Coronary artery (tissue), 2 donors: ENCODE data around the gene TAOK2.

ENCODE experiments used
- DNase-seq: peaks from one replicate; pipeline ENCODE4 v3.0.0-alpha.2; 2017; ENCODE audit warnings: low spot score
- H3K27ac ChIP-seq, 2 donors: fragments of 200-600 bp; sonication (generic); one replicate each; pipeline ENCODE4 v1.5.1; 2016 to 2019
- H3K4me3 ChIP-seq: fragments of 200-600 bp; sonication (generic); 2 replicates; pipeline ENCODE4 v1.5.1; 2016; ENCODE audit warnings: mild to moderate bottlenecking, moderate library complexity
- TF ChIP-seq, protein P1 (sequence below): fragments of 200-600 bp; sonication (generic); IDR thresholded peaks from one replicate; pipeline ENCODE4 v1.5.1; 2019; ENCODE audit warnings: antibody characterized with exemption

TAOK2 gene

GRCh38 chr16:29993903-29994599 is 20.4 kb downstream of the TAOK2 start:
- peak overlapping the region; percentile 96 for H3K4me3 ChIP-seq
- TF ChIP-seq, protein P1, sequence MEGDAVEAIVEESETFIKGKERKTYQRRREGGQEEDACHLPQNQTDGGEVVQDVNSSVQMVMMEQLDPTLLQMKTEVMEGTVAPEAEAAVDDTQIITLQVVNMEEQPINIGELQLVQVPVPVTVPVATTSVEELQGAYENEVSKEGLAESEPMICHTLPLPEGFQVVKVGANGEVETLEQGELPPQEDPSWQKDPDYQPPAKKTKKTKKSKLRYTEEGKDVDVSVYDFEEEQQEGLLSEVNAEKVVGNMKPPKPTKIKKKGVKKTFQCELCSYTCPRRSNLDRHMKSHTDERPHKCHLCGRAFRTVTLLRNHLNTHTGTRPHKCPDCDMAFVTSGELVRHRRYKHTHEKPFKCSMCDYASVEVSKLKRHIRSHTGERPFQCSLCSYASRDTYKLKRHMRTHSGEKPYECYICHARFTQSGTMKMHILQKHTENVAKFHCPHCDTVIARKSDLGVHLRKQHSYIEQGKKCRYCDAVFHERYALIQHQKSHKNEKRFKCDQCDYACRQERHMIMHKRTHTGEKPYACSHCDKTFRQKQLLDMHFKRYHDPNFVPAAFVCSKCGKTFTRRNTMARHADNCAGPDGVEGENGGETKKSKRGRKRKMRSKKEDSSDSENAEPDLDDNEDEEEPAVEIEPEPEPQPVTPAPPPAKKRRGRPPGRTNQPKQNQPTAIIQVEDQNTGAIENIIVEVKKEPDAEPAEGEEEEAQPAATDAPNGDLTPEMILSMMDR: no peak
- no peak for DNase-seq
- H3K27ac ChIP-seq: no peak overlapping the region

DNA sequence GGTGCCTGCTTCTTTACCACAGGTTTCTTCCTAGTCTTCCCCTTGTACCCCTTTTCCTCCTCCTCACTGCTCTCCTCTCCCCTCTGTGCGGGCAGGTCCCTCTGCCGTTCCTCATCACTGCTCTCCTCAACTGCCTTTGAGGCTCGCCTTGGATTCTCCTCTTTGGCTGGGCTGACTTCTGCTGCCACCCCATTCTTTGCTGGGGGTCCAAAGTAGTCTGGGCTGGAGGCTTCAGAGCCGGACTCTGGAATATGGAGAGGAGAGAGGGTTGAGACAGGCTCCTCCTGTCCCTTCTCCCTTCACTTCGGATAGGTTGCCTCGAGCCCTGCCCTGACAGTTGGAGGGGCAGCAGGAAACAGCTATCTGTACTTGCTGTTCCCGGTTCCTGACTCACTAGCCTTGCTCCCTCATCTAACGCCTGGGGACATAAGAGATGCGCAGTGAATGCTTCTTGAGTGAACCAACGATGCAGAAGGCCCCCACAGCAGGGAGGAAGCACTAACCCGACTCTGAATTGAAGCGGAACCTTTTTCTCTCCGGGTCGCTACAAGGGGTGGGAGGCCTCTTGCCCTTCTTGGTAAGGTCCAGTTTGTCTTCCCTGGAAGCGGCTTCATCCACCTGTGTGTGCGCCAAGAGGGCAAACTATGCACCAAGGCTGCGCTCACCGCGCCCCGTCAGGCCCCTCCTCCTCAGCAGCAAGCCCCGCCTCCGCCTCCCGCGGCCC is 21.1 kb downstream of the TAOK2 start:
- Histone ChIP-seq H3K27ac (peak overlapping the region; percentile 93 to 95), H3K4me3 (peak overlapping the region; percentile 96)
- no peak for DNase-seq
- TF ChIP-seq, protein P1: no peak

- TF ChIP-seq, protein P1: no peak
- H3K4me3 ChIP-seq: peak within 1 kb of the TSS; percentile 96
- peak; percentile 87 for DNase-seq
- peak within 1 kb of the TSS; percentile 93 to 95 for H3K27ac ChIP-seq
These were observed 21.7 kb downstream of the TAOK2 start, which contains the start of gene HIRIP3 for GRCh38 chr16:29995324-29995910. HIRIP3 (minus strand) TSS chr16:29995617; CDS start chr16:29995605, 12 bp downstream.

GRCh38 chr16:29995911-29996765 is 22.5 kb downstream of the TAOK2 start, which contains the start of gene INO80E:
INO80E (plus strand) TSS chr16:29996241; CDS start chr16:29996311, 70 bp downstream.
- Histone ChIP-seq H3K27ac (peak within 1 kb of the TSS; percentile 93 to 95), H3K4me3 (peak within 1 kb of the TSS; percentile 96)
- DNase-seq: peak; percentile 98
- TF ChIP-seq, protein P1: no peak

GRCh38 chr16:29996766-29997250 is 23.1 kb downstream of the TAOK2 start:
- DNase-seq: no peak
- Histone ChIP-seq H3K27ac (peak overlapping the region; percentile 93 to 95), H3K4me3 (peak overlapping the region; percentile 96)
- TF ChIP-seq, protein P1: no peak

GRCh38 chr16:29999605-30000004 is 25.9 kb downstream of the TAOK2 start:
- H3K4me3 ChIP-seq: no peak overlapping the region
- no peak for DNase-seq
- H3K27ac ChIP-seq: no peak overlapping the region
- TF ChIP-seq, protein P1: no peak
